K562 (cell line): ENCODE results near the gene PDZRN3. TPM values are rescaled to one million over a fixed set of nuclear protein-coding genes. Genes with fewer than 3 reads are reported as not detected.

Experiments used
- ATAC-seq: fragments of 200-7000 bp; cut with Tn5 transposase; 3 replicates; pipeline ENCODE4 v1.9.1; 2020; ENCODE audit warnings: moderate library complexity
- BruUV-seq: library from RNA; stranded (reverse); fragments of 400-500 nt; replicated peaks from 2 replicates; lab custom pipeline; 2021; lab: Mats Ljungman, UMichigan
- CTCF ChIA-PET: fragments of 300-600 bp; formaldehyde crosslinking; extraction: SDS; loops from one replicate; lab custom pipeline; 2021; ENCODE audit warnings: low intra/inter-chr PET ratio; lab: Yijun Ruan, JAX
- POLR2A ChIA-PET: fragments of 300-600, 350-650 bp; sonication (Branson Sonifier 250); formaldehyde crosslinking; extraction: SDS; loops from one replicate; lab custom pipeline; 2021; ENCODE audit warnings: antibody characterized with exemption, inconsistent platforms; lab: Yijun Ruan, JAX
- DNase-seq, 4 experiments: peaks; one replicate each; pipeline versions ENCODE4 v3.0.0 to v3.0.0-alpha.2; 2011 to 2018; ENCODE audit warnings: low spot score in 3 of 4, mixed read lengths in 3 of 4; ENCODE audit errors: extremely low read depth in 1 of 4
- FAIRE-seq: peaks from 2 replicates; lab custom pipeline; 2011; peaks lifted over from hg19 to GRCh38; lab: Jason Lieb, UNC
- H2AFZ ChIP-seq: 2 replicates; pipeline ENCODE4 v1.6.0; 2011; ENCODE audit warnings: low read depth, low read length, control low read depth, inconsistent platforms
- H3K27ac ChIP-seq: fragments of 200-600 bp; 3 replicates; pipeline ENCODE4 v1.8.0; 2011; ENCODE audit warnings: low read depth, mild to moderate bottlenecking, control low read depth, inconsistent platforms, low read length, moderate library complexity, mixed read lengths; ENCODE audit errors: extremely low read depth
- H3K27me3 ChIP-seq, 2 experiments: fragments of 300-600 bp in 1 of 2; 2 replicates in 1 of 2; 3 replicates in 1 of 2; pipeline versions ENCODE4 v1.6.0 to v1.8.0; 2011; ENCODE audit warnings: inconsistent platforms in 2 of 2, low read length in 2 of 2, mild to moderate bottlenecking in 1 of 2, mixed read lengths in 1 of 2, moderate library complexity in 1 of 2; ENCODE audit not compliant: control insufficient read depth in 2 of 2, insufficient read depth in 2 of 2
- H3K36me3 ChIP-seq: fragments of 300-600 bp; 3 replicates; pipeline ENCODE4 v1.8.0; 2011; ENCODE audit warnings: mild to moderate bottlenecking, low read length, inconsistent platforms; ENCODE audit not compliant: control insufficient read depth, insufficient read depth
- H3K4me1 ChIP-seq, 2 experiments: fragments of 200-600 bp in 1 of 2; replicated peaks in 1 of 2; 2 replicates in 1 of 2; 3 replicates in 1 of 2; pipeline versions ENCODE4 v1.5.1 to v1.8.0; 2011; ENCODE audit warnings: inconsistent platforms in 2 of 2, low read length in 2 of 2, mild to moderate bottlenecking in 1 of 2, mixed read lengths in 1 of 2, moderate library complexity in 1 of 2; ENCODE audit not compliant: control insufficient read depth in 2 of 2, insufficient read depth in 2 of 2
- H3K4me2 ChIP-seq: 2 replicates; pipeline ENCODE4 v1.6.1; 2011; ENCODE audit warnings: low read length, control low read depth, inconsistent platforms, mixed read lengths; ENCODE audit not compliant: insufficient read depth
- H3K4me3 ChIP-seq: fragments of 200-600 bp; sonication (generic), shearing (Covaris generic); 2 replicates; pipeline ENCODE4 v1.5.1; 2016; ENCODE audit warnings: control low read depth, inconsistent platforms
- H3K79me2 ChIP-seq: fragments of 200-600 bp; 3 replicates; pipeline ENCODE4 v1.8.0; 2011; ENCODE audit warnings: low read length, inconsistent platforms; ENCODE audit not compliant: control insufficient read depth, insufficient read depth
- H3K9ac ChIP-seq, 2 experiments: 2 replicates each; pipeline versions ENCODE4 v1.6.0 to v1.6.1; 2011; ENCODE audit warnings: low read depth in 2 of 2, low read length in 2 of 2, control low read depth in 1 of 2, inconsistent platforms in 1 of 2, mild to moderate bottlenecking in 1 of 2, mixed read lengths in 1 of 2; ENCODE audit not compliant: insufficient read depth in 1 of 2
- H3K9me1 ChIP-seq: one replicate; pipeline ENCODE4 v1.6.0; 2011; ENCODE audit warnings: inconsistent platforms, mild to moderate bottlenecking, low read length, moderate library complexity; ENCODE audit not compliant: control insufficient read depth, insufficient read depth
- H3K9me3 ChIP-seq: replicated peaks from 2 replicates; pipeline ENCODE4 v1.5.1; 2011; ENCODE audit warnings: low read depth, low read length, inconsistent platforms; ENCODE audit not compliant: control insufficient read depth, insufficient read depth
- H4K20me1 ChIP-seq: replicated peaks from 2 replicates; pipeline ENCODE4 v1.6.1; 2011; ENCODE audit warnings: low read length, inconsistent platforms, mixed read lengths; ENCODE audit not compliant: control insufficient read depth, insufficient read depth
- BDP1 ChIP-seq: IDR thresholded peaks from 3 replicates; pipeline ENCODE4 v1.6.1; 2011; ENCODE audit not compliant: insufficient read length, insufficient read depth
- CBFA2T2 ChIP-seq: fragments of 450-650 bp; conservative IDR thresholded peaks from 2 replicates; pipeline ENCODE4 v1.6.1; 2017; ENCODE audit warnings: mild to moderate bottlenecking
- ELF4 ChIP-seq: fragments of 450-650 bp; formaldehyde crosslinking; IDR thresholded peaks from 2 replicates; pipeline ENCODE4 v1.4.0; 2022; ENCODE audit warnings: missing genetic modification characterization
- HDAC8 ChIP-seq: fragments of 450-650 bp; IDR thresholded peaks from 2 replicates; pipeline ENCODE4 v1.6.1; 2016; ENCODE audit warnings: mild to moderate bottlenecking, missing genetic modification characterization, moderate library complexity, missing compliant biosample characterization
- HIVEP1 ChIP-seq: fragments of 250-450 bp; sonication (Bioruptor Pico); IDR thresholded peaks from 2 replicates; pipeline ENCODE4 v1.4.0; 2020; ENCODE audit warnings: mild to moderate bottlenecking
- HNRNPH1 ChIP-seq: fragments of 200-400 bp; formaldehyde crosslinking; optimal IDR thresholded peaks from 2 replicates; pipeline ENCODE3; 2017; ENCODE audit warnings: low read depth, mild to moderate bottlenecking, low read length, moderate library complexity
- HNRNPL ChIP-seq: fragments of 200-400 bp; formaldehyde crosslinking; IDR thresholded peaks from 2 replicates; pipeline ENCODE4 v1.6.1; 2017; ENCODE audit warnings: low read depth, mild to moderate bottlenecking, low read length
- HSF4 ChIP-seq: fragments of 250-450 bp; sonication (Bioruptor Pico); IDR thresholded peaks from 2 replicates; pipeline ENCODE4 v2.1.2; 2022; ENCODE audit warnings: mild to moderate bottlenecking, moderate library complexity, borderline replicate concordance
- LEF1 ChIP-seq: fragments of 450-650 bp; IDR thresholded peaks from 2 replicates; pipeline ENCODE4 v1.6.1; 2016; ENCODE audit warnings: mild to moderate bottlenecking
- NCOR1 ChIP-seq: fragments of 450-650 bp; IDR thresholded peaks from 2 replicates; pipeline ENCODE4 v1.6.1; 2016; ENCODE audit warnings: mild to moderate bottlenecking, moderate library complexity
- NELFE ChIP-seq: IDR thresholded peaks from 2 replicates; pipeline ENCODE4 v1.6.1; 2011; ENCODE audit warnings: mild to moderate bottlenecking; ENCODE audit not compliant: insufficient read depth, insufficient read length
- PKNOX1 ChIP-seq: fragments of 450-650 bp; IDR thresholded peaks from 2 replicates; pipeline ENCODE4 v1.6.1; 2016
- POLR3A ChIP-seq: IDR thresholded peaks from 2 replicates; pipeline ENCODE4 v1.6.1; 2011; ENCODE audit warnings: borderline replicate concordance, mild to moderate bottlenecking, moderate library complexity; ENCODE audit not compliant: insufficient read length, insufficient read depth; ENCODE audit errors: extremely low read depth
- SRSF1 ChIP-seq: fragments of 200-400 bp; formaldehyde crosslinking; IDR thresholded peaks from 2 replicates; pipeline ENCODE4 v1.6.1; 2017; ENCODE audit warnings: mild to moderate bottlenecking, low read depth, low read length, moderate library complexity
- VEZF1 ChIP-seq: fragments of 200-800 bp; sonication (Bioruptor generic); IDR thresholded peaks from 2 replicates; pipeline ENCODE4 v1.6.1; 2017; ENCODE audit warnings: missing genetic modification characterization, missing compliant biosample characterization
- WHSC1 ChIP-seq: IDR thresholded peaks from one replicate; pipeline ENCODE4 v1.6.1; 2012; ENCODE audit warnings: low read length, control low read depth, inconsistent platforms
- YY1 ChIP-seq, 3 experiments: IDR thresholded peaks; 2 replicates each; pipeline ENCODE4 v1.6.1; 2011; ENCODE audit warnings: low read length in 2 of 3, mild to moderate bottlenecking in 2 of 3, moderate library complexity in 2 of 3, borderline replicate concordance in 1 of 3, control low read depth in 1 of 3, low read depth in 1 of 3; ENCODE audit not compliant: insufficient read depth in 3 of 3, insufficient replicate concordance in 2 of 3, control insufficient read depth in 1 of 3, insufficient read length in 1 of 3; ENCODE audit errors: extremely low read depth in 1 of 3
- ZFPM2 ChIP-seq: fragments of 250-450 bp; sonication (Bioruptor Pico); IDR thresholded peaks from 2 replicates; pipeline ENCODE4 v1.5.1; 2022; ENCODE audit warnings: mild to moderate bottlenecking
- ZNF212 ChIP-seq: fragments of 450-650 bp; formaldehyde crosslinking; IDR thresholded peaks from 2 replicates; pipeline ENCODE4 v1.4.0; 2020; ENCODE audit warnings: mild to moderate bottlenecking
- ZNF696 ChIP-seq: fragments of 250-450 bp; sonication (Bioruptor Pico); conservative IDR thresholded peaks from 2 replicates; pipeline ENCODE4 v1.4.0; 2020; ENCODE audit warnings: mild to moderate bottlenecking, moderate library complexity
- WGBS: fragments of 100-300 bp; shearing (Covaris generic); methylation state at CpG from one replicate; pipeline ENCODE4 v1.1.6; 2016; ENCODE audit warnings: low coverage, mixed read lengths; ENCODE audit not compliant: insufficient coverage; ENCODE audit errors: missing lambda C conversion rate; 5-methylcytosine and 5-hydroxymethylcytosine counted together
- in situ Hi-C: fragments of 300-500 bp; cut with MboI; formaldehyde crosslinking; loops from 4 replicates; pipeline ENCODE4 v1.15.0; 2018; ENCODE audit warnings: inconsistent platforms, mixed read lengths
- intact Hi-C: fragments of 100-400 bp; cut with micrococcal nuclease; formaldehyde crosslinking; loops from 2 replicates; pipeline ENCODE4 v1.14.2; 2022
- polyA plus RNA-seq, 8 experiments: library from polyadenylated mRNA; depleted of rRNA in 4 of 8; stranded (reverse) in 5 of 8; unstranded in 3 of 8; fragments of >200 nt; fragmentation: Nextera tagmentation in 2 of 8; fragmentation: Illumina TruSeq in 1 of 8; extraction: Ambion mirVana in 2 of 8; extraction: Trizol in 1 of 8; gene quantifications; 2 replicates each; pipeline versions ENCODE4 v1.2.1 to v1.2.3, GENCODE V29; 2011 to 2014; ENCODE audit warnings: inconsistent platforms in 1 of 8, missing spikeins in 1 of 8
- total RNA-seq, 7 experiments: library from RNA; depleted of rRNA in 6 of 7; stranded (reverse); fragments of >200 nt in 6 of 7; fragmentation: Illumina TruSeq in 2 of 7; extraction: Trizol in 2 of 7; gene quantifications; 2 replicates each; pipeline versions ENCODE4 v1.2.1 to v1.2.3, GENCODE V29; 2011 to 2021; ENCODE audit warnings: low replicate concordance in 1 of 7

The PDZRN3 gene
- total and polyA plus RNA-seq, 9 of the 15 experiments (the other 6 are each of a cell fraction or from before 2014, with no cell fraction given): 0.16 TPM; not detected in 8

GRCh38 chr3:73604451-73604850, 20.3 kb downstream of the PDZRN3 start:
- in situ Hi-C loops: no loop called here
- no peak overlapping the region for H3K4me2 ChIP-seq
- H3K9me1 ChIP-seq: no peaks in the 10 kb centered on the region
- no peaks in the 10 kb centered on the region for H4K20me1 ChIP-seq
- H2AFZ ChIP-seq: no peak overlapping the region
- FAIRE-seq (no peak), DNase-seq (no peak), ATAC-seq (no peak)
- H3K9ac ChIP-seq: no peak overlapping the region
- no peaks in the 10 kb centered on the region for H3K9me3 ChIP-seq
- intact Hi-C loops: no loop called here
- no peak overlapping the region for H3K4me3 ChIP-seq
- H3K79me2 ChIP-seq: no peaks in the 10 kb centered on the region
- no peaks in the 10 kb centered on the region for H3K36me3 ChIP-seq
- no peaks in the 10 kb centered on the region for H3K27me3 ChIP-seq
- H3K4me1 ChIP-seq: no peaks in the 10 kb centered on the region
- no peak for TF ChIP-seq ZFPM2 (CRISPR knock-in tag)
- no peak for TF ChIP-seq YY1 (IDR thresholded peaks at IDR 0.05; ENCODE audit: borderline replicate concordance in 1 of 3, control insufficient read depth in 1 of 3, extremely low read depth in 1 of 3, insufficient read depth in 3 of 3, insufficient read length in 1 of 3, insufficient replicate concordance in 2 of 3, low read depth in 1 of 3, low read length in 2 of 3)
- TF ChIP-seq HNRNPL: no peak
- no peak for TF ChIP-seq BDP1
- TF ChIP-seq HSF4: no peak
- TF ChIP-seq WHSC1: no peak
- no peak for TF ChIP-seq ZNF696 (CRISPR knock-in tag)
- TF ChIP-seq ELF4: no peak
- TF ChIP-seq SRSF1: no peak
- TF ChIP-seq VEZF1 (CRISPR knock-in tag): no peak
- no peak for TF ChIP-seq POLR3A
- no peak for TF ChIP-seq HIVEP1 (CRISPR knock-in tag)
- TF ChIP-seq HDAC8 (tag): no peak
- no peak for TF ChIP-seq CBFA2T2
- no peak for TF ChIP-seq NCOR1
- no peak for TF ChIP-seq NELFE
- TF ChIP-seq HNRNPH1: no peak
- TF ChIP-seq ZNF212: no peak
- no peak for TF ChIP-seq PKNOX1
- TF ChIP-seq LEF1: no peak
- CTCF ChIA-PET: no interaction called here
- WGBS: 0% methylated on average over 3 of the region's 3 CpGs
- POLR2A ChIA-PET: no interaction called here
- no peak overlapping the region for H3K27ac ChIP-seq
- no TSS peak for BruUV-seq
